WERI-Rb-1 (cell line): ENCODE measurements around the gene ZNF19.

Source experiments
- DNase-seq: peaks from one replicate; pipeline ENCODE4 v3.0.0-alpha.2; 2020
- H3K27ac ChIP-seq: fragments of 250-450 bp; sonication (Bioruptor Pico); 2 replicates; pipeline ENCODE4 v1.5.1; 2020; ENCODE audit warnings: mild to moderate bottlenecking, moderate library complexity
- H3K27me3 ChIP-seq: fragments of 250-450 bp; sonication (Bioruptor Pico); 2 replicates; pipeline ENCODE4 v1.5.1; 2021; ENCODE audit warnings: mild to moderate bottlenecking, low read depth, moderate library complexity; ENCODE audit not compliant: insufficient read depth, severe bottlenecking
- H3K36me3 ChIP-seq: fragments of 250-450 bp; sonication (Bioruptor Pico); 2 replicates; pipeline ENCODE4 v1.5.1; 2020; ENCODE audit warnings: mild to moderate bottlenecking, moderate library complexity
- H3K4me3 ChIP-seq: 2 replicates; pipeline ENCODE4 v1.5.1; 2011; ENCODE audit warnings: low read depth, mild to moderate bottlenecking, control low read depth, low read length
- H3K9me3 ChIP-seq: fragments of 250-450 bp; sonication (Bioruptor Pico); 2 replicates; pipeline ENCODE4 v1.5.1; 2021; ENCODE audit warnings: mild to moderate bottlenecking, moderate library complexity; ENCODE audit not compliant: severe bottlenecking
- TF ChIP-seq, protein P1 (sequence below): IDR thresholded peaks from 2 replicates; pipeline ENCODE4 v1.5.1; 2011; ENCODE audit warnings: low read depth, mild to moderate bottlenecking, control low read depth, inconsistent platforms, low read length

The ZNF19 gene

DNA sequence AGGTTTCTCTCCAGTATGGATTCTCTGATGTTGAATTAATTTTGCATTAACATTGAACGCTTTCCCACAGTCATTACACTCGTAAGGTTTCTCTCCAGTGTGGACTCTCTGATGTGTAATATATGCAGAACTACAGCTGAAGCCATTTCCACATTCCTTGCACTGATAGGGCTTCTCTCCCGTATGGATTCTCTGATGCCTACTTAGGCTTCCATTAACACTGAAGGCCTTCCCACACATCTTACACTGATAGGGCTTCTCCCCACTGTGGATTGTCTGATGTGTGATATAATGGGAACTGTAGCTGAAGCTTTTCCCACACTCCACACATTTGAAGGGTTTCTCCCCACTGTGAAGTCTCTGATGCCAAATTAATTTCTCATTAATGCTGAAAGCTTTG, 40.1 kb downstream of the ZNF19 start:
- Histone ChIP-seq H3K36me3 (peaks cover 38% of the 10 kb centered on the region), H3K27ac (no peak overlapping the region), H3K9me3 (peaks cover 30% of the 10 kb centered on the region), H3K4me3 (no peak overlapping the region), H3K27me3 (no peaks in the 10 kb centered on the region)
- TF ChIP-seq, protein P1, sequence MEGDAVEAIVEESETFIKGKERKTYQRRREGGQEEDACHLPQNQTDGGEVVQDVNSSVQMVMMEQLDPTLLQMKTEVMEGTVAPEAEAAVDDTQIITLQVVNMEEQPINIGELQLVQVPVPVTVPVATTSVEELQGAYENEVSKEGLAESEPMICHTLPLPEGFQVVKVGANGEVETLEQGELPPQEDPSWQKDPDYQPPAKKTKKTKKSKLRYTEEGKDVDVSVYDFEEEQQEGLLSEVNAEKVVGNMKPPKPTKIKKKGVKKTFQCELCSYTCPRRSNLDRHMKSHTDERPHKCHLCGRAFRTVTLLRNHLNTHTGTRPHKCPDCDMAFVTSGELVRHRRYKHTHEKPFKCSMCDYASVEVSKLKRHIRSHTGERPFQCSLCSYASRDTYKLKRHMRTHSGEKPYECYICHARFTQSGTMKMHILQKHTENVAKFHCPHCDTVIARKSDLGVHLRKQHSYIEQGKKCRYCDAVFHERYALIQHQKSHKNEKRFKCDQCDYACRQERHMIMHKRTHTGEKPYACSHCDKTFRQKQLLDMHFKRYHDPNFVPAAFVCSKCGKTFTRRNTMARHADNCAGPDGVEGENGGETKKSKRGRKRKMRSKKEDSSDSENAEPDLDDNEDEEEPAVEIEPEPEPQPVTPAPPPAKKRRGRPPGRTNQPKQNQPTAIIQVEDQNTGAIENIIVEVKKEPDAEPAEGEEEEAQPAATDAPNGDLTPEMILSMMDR = no peak
- no peak for DNase-seq

DNA sequence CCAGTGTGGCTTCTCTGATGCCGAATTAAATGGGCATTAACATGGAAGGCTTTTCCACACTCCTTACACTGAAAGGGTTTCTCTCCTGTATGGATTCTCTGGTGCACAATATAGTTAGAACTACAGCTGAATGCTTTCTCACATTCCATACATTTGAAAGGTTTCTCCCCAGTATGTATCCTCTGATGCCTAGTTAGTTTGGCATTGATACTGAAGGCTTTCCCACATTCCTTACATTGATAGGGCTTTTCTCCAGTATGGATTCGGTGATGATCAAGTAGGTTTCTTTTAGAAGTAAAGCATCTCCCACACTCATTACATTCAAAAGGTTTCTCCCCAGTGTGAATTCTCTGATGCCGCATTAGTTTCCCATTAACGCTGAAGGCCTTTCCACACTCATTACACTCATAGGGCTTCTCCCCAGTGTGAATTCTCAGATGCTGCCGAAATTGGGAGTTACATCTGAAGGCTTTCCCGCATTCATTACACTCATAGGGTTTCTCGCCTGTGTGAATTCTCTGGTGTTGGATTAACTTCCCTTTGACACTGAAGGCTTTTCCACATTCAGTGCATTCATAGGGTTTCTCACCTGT, 40.8 kb downstream of the ZNF19 start:
- no peaks in the 10 kb centered on the region for H3K27me3 ChIP-seq
- TF ChIP-seq, protein P1 = no peak
- H3K9me3 ChIP-seq = peaks cover 30% of the 10 kb centered on the region
- peaks cover 38% of the 10 kb centered on the region for H3K36me3 ChIP-seq
- no peak overlapping the region for H3K27ac ChIP-seq
- H3K4me3 ChIP-seq = no peak overlapping the region
- no peak for DNase-seq

DNA sequence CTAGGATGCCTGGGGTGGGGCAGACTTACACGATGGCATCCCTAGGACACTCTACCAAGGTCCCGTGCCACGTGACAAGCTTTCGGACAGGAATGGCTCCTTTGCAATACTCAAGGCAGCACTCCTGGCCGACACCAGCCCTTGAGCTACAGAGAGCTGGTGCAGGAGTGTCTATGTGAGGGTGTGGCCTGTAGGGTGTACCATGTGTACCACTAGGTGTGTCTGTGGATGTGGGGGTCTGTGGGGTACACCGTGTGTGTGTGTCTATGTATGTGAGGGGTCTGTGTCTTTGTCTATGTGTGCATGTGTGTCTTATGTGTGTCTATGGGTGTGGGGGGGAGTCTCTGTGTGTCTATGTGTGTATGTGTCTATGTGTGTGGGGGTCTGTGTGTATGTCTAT, 45.4 kb downstream of the ZNF19 start:
- TF ChIP-seq, protein P1 = no peak
- Histone ChIP-seq H3K36me3 (peaks cover 12% of the 10 kb centered on the region), H3K27ac (no peak overlapping the region), H3K4me3 (no peak overlapping the region), H3K9me3 (peaks cover 18% of the 10 kb centered on the region), H3K27me3 (no peaks in the 10 kb centered on the region)
- no peak for DNase-seq

DNA sequence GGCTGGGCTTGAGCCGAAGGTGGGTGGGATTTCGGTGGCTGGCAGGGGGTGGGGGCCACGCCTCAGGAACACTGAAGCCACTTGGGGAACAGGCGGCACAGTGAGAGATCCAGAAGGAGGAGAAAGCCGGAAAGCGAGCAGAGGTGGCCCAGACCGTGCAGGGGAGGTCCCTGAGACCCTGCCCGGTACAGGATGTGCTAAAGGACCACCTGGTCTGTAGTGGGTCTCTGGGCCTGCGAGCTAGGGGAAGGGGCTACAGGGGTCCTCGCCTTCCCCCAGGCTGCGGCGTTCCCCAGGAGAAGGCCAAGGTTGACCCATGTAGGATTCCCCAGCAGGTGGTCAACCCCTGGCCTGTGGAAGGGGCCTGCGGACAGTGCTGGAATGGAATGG, 47.1 kb downstream of the ZNF19 start, which contains the start of gene TLE7:
Gene TLE7, minus strand, starts transcription at position 4 of the 390 bp plus-strand sequence. CDS start 8,730 bp downstream, outside the sequence.
- no peak within 1 kb of the TSS for H3K27ac ChIP-seq
- peaks cover 1% of the 10 kb centered on the region for H3K9me3 ChIP-seq
- no peaks in the 10 kb centered on the region for H3K36me3 ChIP-seq
- TF ChIP-seq, protein P1 = no peak
- H3K4me3 ChIP-seq = no peak within 1 kb of the TSS
- DNase-seq = no peak
- H3K27me3 ChIP-seq = no peaks in the 10 kb centered on the region

DNA sequence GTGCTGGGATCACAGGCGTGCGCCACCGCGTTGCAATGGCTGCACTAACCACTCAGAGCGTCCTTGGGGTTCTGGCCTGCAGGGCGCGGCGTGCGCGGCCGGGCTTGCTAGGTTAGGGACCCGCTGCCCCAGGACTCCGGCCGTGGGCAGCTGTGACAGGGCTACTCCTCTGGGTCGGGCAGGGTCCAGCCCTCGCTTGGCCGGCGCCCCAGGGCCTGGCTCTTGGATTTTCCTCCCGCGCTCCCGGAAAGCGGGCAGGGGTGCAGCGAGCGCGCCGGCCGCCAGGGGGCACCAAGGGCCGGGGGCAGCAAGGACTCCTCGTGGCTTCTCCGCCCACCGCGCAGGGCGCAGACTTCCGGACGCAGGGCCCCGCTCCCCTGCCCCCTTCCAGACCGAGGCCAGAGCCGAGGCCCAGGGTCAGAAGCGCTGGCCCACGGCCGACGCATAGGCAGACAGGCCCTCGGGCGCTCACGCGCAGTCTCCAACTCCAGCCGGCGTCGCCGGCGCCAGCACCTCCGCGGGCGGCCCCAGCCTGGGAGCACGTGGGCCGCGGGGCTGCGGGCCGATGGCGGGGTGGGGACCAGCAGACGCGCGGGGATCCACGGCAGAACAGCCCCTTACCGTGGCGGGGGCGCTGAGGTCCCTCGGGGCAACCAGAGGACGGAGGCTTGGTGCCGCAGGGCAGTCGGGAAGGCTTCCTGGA, 47.6 kb downstream of the ZNF19 start:
- Histone ChIP-seq H3K4me3 (no peak overlapping the region), H3K27ac (no peak overlapping the region), H3K36me3 (no peaks in the 10 kb centered on the region), H3K27me3 (no peaks in the 10 kb centered on the region), H3K9me3 (no peaks in the 10 kb centered on the region)
- TF ChIP-seq, protein P1 = no peak
- no peak for DNase-seq
